ENCODE measurements around the gene OR2T33.
"Not testable (repeated sequence)": the region's sequence is repeated elsewhere in the genome, so short reads cannot be mapped to it uniquely, and the experiment has no call there.

OR2T33 gene

GRCh38 chr1:248277876-248278275 lies at the start of gene OR2T33:
TSS of gene OR2T33 (minus strand) at chr1:248277976. CDS start at chr1:248273814, 4,162 bp downstream.
- Histone ChIP-seq H3K4me1 (ENCODE audit: control insufficient read depth in 2 of 2, insufficient read depth in 2 of 2, low read length in 2 of 2) (no peaks in the 10 kb centered on the region), H3K4me3 (ENCODE audit: low read length in 2 of 2) (no peak within 1 kb of the TSS), H3K27ac (ENCODE audit: low read depth in 2 of 2, low read length in 2 of 2) (no peak within 1 kb of the TSS), H3K36me3 (ENCODE audit: control insufficient read depth in 2 of 2, insufficient read depth in 2 of 2, low read length in 2 of 2) (no peaks in the 10 kb centered on the region), H3K27me3 (ENCODE audit: control insufficient read depth in 2 of 2, insufficient read depth in 2 of 2, low read length in 2 of 2) (no peaks in the 10 kb centered on the region), H3K9me3 (ENCODE audit: control insufficient read depth in 2 of 2, low read length in 2 of 2) (no peaks in the 10 kb centered on the region), H3K9ac (ENCODE audit: low read depth in 1 of 2, low read length in 2 of 2) (no peak within 1 kb of the TSS)

- no peak within 1 kb of the TSS for H3K9ac ChIP-seq (ENCODE audit: low read depth in 1 of 2, low read length in 2 of 2)
These were observed 46.7 kb upstream of the OR2T33 start, which contains the start of gene OR2M7 for GRCh38 chr1:248324468-248324867. TSS of gene OR2M7 (minus strand) at chr1:248324568. CDS start at chr1:248324568, 0 bp downstream.

GRCh38 chr1:248316796-248317195 lies 39.0 kb upstream of the OR2T33 start:
- Histone ChIP-seq H3K9me3 (ENCODE audit: control insufficient read depth in 2 of 2, low read length in 2 of 2) (no peaks in the 10 kb centered on the region), H3K4me3 (ENCODE audit: low read length in 2 of 2) (no peak overlapping the region), H3K36me3 (ENCODE audit: control insufficient read depth in 2 of 2, insufficient read depth in 2 of 2, low read length in 2 of 2) (no peaks in the 10 kb centered on the region), H3K9ac (ENCODE audit: low read depth in 1 of 2, low read length in 2 of 2) (no peak overlapping the region), H3K27me3 (ENCODE audit: control insufficient read depth in 2 of 2, insufficient read depth in 2 of 2, low read length in 2 of 2) (no peaks in the 10 kb centered on the region), H3K4me1 (ENCODE audit: control insufficient read depth in 2 of 2, insufficient read depth in 2 of 2, low read length in 2 of 2) (no peaks in the 10 kb centered on the region), H3K27ac (ENCODE audit: low read depth in 2 of 2, low read length in 2 of 2) (no peak overlapping the region)

More at GRCh38 chr1:248324468-248324867, 46.7 kb upstream of the OR2T33 start, which contains the start of gene OR2M7:
- Histone ChIP-seq H3K27ac (ENCODE audit: low read depth in 2 of 2, low read length in 2 of 2) (no peak within 1 kb of the TSS), H3K36me3 (ENCODE audit: control insufficient read depth in 2 of 2, insufficient read depth in 2 of 2, low read length in 2 of 2) (no peaks in the 10 kb centered on the region), H3K9me3 (ENCODE audit: control insufficient read depth in 2 of 2, low read length in 2 of 2) (no peaks in the 10 kb centered on the region), H3K4me1 (ENCODE audit: control insufficient read depth in 2 of 2, insufficient read depth in 2 of 2, low read length in 2 of 2) (no peaks in the 10 kb centered on the region), H3K27me3 (ENCODE audit: control insufficient read depth in 2 of 2, insufficient read depth in 2 of 2, low read length in 2 of 2) (no peaks in the 10 kb centered on the region), H3K4me3 (ENCODE audit: low read length in 2 of 2) (no peak within 1 kb of the TSS)

- H3K9me3 ChIP-seq (ENCODE audit: control insufficient read depth in 2 of 2, low read length in 2 of 2); H3K27me3 ChIP-seq (ENCODE audit: control insufficient read depth in 2 of 2, insufficient read depth in 2 of 2, low read length in 2 of 2); H3K36me3 ChIP-seq (ENCODE audit: control insufficient read depth in 2 of 2, insufficient read depth in 2 of 2, low read length in 2 of 2); H3K9ac ChIP-seq (ENCODE audit: low read depth in 1 of 2, low read length in 2 of 2); H3K27ac ChIP-seq (ENCODE audit: low read depth in 2 of 2, low read length in 2 of 2); H3K4me1 ChIP-seq (ENCODE audit: control insufficient read depth in 2 of 2, insufficient read depth in 2 of 2, low read length in 2 of 2); H3K4me3 ChIP-seq (ENCODE audit: low read length in 2 of 2): not testable (repeated sequence)
These were observed 29.0 kb upstream of the OR2T33 start for GRCh38 chr1:248306740-248307139.

GRCh38 chr1:248306103-248306502 lies 28.3 kb upstream of the OR2T33 start:
- no peaks in the 10 kb centered on the region for H3K27me3 ChIP-seq (ENCODE audit: control insufficient read depth in 2 of 2, insufficient read depth in 2 of 2, low read length in 2 of 2)
- no peak overlapping the region for H3K27ac ChIP-seq (ENCODE audit: low read depth in 2 of 2, low read length in 2 of 2)
- no peaks in the 10 kb centered on the region for H3K9me3 ChIP-seq (ENCODE audit: control insufficient read depth in 2 of 2, low read length in 2 of 2)
- no peak overlapping the region for H3K9ac ChIP-seq (ENCODE audit: low read depth in 1 of 2, low read length in 2 of 2)
- no peaks in the 10 kb centered on the region for H3K4me1 ChIP-seq (ENCODE audit: control insufficient read depth in 2 of 2, insufficient read depth in 2 of 2, low read length in 2 of 2)
- H3K36me3 ChIP-seq (ENCODE audit: control insufficient read depth in 2 of 2, insufficient read depth in 2 of 2, low read length in 2 of 2): no peaks in the 10 kb centered on the region
- H3K4me3 ChIP-seq (ENCODE audit: low read length in 2 of 2): no peak overlapping the region

GRCh38 chr1:248305672-248306071 lies 27.9 kb upstream of the OR2T33 start:
- H3K4me1 ChIP-seq (ENCODE audit: control insufficient read depth in 2 of 2, insufficient read depth in 2 of 2, low read length in 2 of 2); H3K27me3 ChIP-seq (ENCODE audit: control insufficient read depth in 2 of 2, insufficient read depth in 2 of 2, low read length in 2 of 2); H3K4me3 ChIP-seq (ENCODE audit: low read length in 2 of 2); H3K27ac ChIP-seq (ENCODE audit: low read depth in 2 of 2, low read length in 2 of 2); H3K36me3 ChIP-seq (ENCODE audit: control insufficient read depth in 2 of 2, insufficient read depth in 2 of 2, low read length in 2 of 2); H3K9me3 ChIP-seq (ENCODE audit: control insufficient read depth in 2 of 2, low read length in 2 of 2); H3K9ac ChIP-seq (ENCODE audit: low read depth in 1 of 2, low read length in 2 of 2): not testable (repeated sequence)

GRCh38 chr1:248303324-248303723 lies 25.5 kb upstream of the OR2T33 start, which contains the start of gene OR2T12:
TSS of gene OR2T12 (minus strand) at chr1:248303424. CDS start at chr1:248295578, 7,846 bp downstream.
- Histone ChIP-seq H3K9ac (ENCODE audit: low read depth in 1 of 2, low read length in 2 of 2) (no peak within 1 kb of the TSS), H3K9me3 (ENCODE audit: control insufficient read depth in 2 of 2, low read length in 2 of 2) (no peaks in the 10 kb centered on the region), H3K27ac (ENCODE audit: low read depth in 2 of 2, low read length in 2 of 2) (no peak within 1 kb of the TSS), H3K4me3 (ENCODE audit: low read length in 2 of 2) (no peak within 1 kb of the TSS), H3K4me1 (ENCODE audit: control insufficient read depth in 2 of 2, insufficient read depth in 2 of 2, low read length in 2 of 2) (no peaks in the 10 kb centered on the region), H3K27me3 (ENCODE audit: control insufficient read depth in 2 of 2, insufficient read depth in 2 of 2, low read length in 2 of 2) (no peaks in the 10 kb centered on the region), H3K36me3 (ENCODE audit: control insufficient read depth in 2 of 2, insufficient read depth in 2 of 2, low read length in 2 of 2) (no peaks in the 10 kb centered on the region)

GRCh38 chr1:248288391-248288790 lies 10.6 kb upstream of the OR2T33 start:
- Histone ChIP-seq H3K9me3 (ENCODE audit: control insufficient read depth in 2 of 2, low read length in 2 of 2) (peaks cover 0 to 2% of the 10 kb centered on the region in 2 donors), H3K27me3 (ENCODE audit: control insufficient read depth in 2 of 2, insufficient read depth in 2 of 2, low read length in 2 of 2) (no peaks in the 10 kb centered on the region), H3K4me1 (ENCODE audit: control insufficient read depth in 2 of 2, insufficient read depth in 2 of 2, low read length in 2 of 2) (no peaks in the 10 kb centered on the region), H3K27ac (ENCODE audit: low read depth in 2 of 2, low read length in 2 of 2) (no peak overlapping the region), H3K4me3 (ENCODE audit: low read length in 2 of 2) (no peak overlapping the region), H3K36me3 (ENCODE audit: control insufficient read depth in 2 of 2, insufficient read depth in 2 of 2, low read length in 2 of 2) (no peaks in the 10 kb centered on the region), H3K9ac (ENCODE audit: low read depth in 1 of 2, low read length in 2 of 2) (no peak overlapping the region)

- not testable (repeated sequence) for H3K4me1 ChIP-seq (ENCODE audit: control insufficient read depth in 2 of 2, insufficient read depth in 2 of 2, low read length in 2 of 2); H3K27ac ChIP-seq (ENCODE audit: low read depth in 2 of 2, low read length in 2 of 2); H3K4me3 ChIP-seq (ENCODE audit: low read length in 2 of 2); H3K36me3 ChIP-seq (ENCODE audit: control insufficient read depth in 2 of 2, insufficient read depth in 2 of 2, low read length in 2 of 2); H3K9ac ChIP-seq (ENCODE audit: low read depth in 1 of 2, low read length in 2 of 2); H3K9me3 ChIP-seq (ENCODE audit: control insufficient read depth in 2 of 2, low read length in 2 of 2); H3K27me3 ChIP-seq (ENCODE audit: control insufficient read depth in 2 of 2, insufficient read depth in 2 of 2, low read length in 2 of 2)
These were observed 4.6 kb downstream of the OR2T33 start for GRCh38 chr1:248273225-248273624.

- H3K4me1 ChIP-seq (ENCODE audit: control insufficient read depth in 2 of 2, insufficient read depth in 2 of 2, low read length in 2 of 2): no peaks in the 10 kb centered on the region
These were observed 9.6 kb downstream of the OR2T33 start for GRCh38 chr1:248268178-248268577.

GRCh38 chr1:248259309-248259708 lies 18.5 kb downstream of the OR2T33 start:
- H3K27me3 ChIP-seq (ENCODE audit: control insufficient read depth in 2 of 2, insufficient read depth in 2 of 2, low read length in 2 of 2); H3K9ac ChIP-seq (ENCODE audit: low read depth in 1 of 2, low read length in 2 of 2); H3K9me3 ChIP-seq (ENCODE audit: control insufficient read depth in 2 of 2, low read length in 2 of 2); H3K4me1 ChIP-seq (ENCODE audit: control insufficient read depth in 2 of 2, insufficient read depth in 2 of 2, low read length in 2 of 2); H3K27ac ChIP-seq (ENCODE audit: low read depth in 2 of 2, low read length in 2 of 2); H3K4me3 ChIP-seq (ENCODE audit: low read length in 2 of 2); H3K36me3 ChIP-seq (ENCODE audit: control insufficient read depth in 2 of 2, insufficient read depth in 2 of 2, low read length in 2 of 2): not testable (repeated sequence)

More at GRCh38 chr1:248268178-248268577, 9.6 kb downstream of the OR2T33 start:
- H3K36me3 ChIP-seq (ENCODE audit: control insufficient read depth in 2 of 2, insufficient read depth in 2 of 2, low read length in 2 of 2): no peaks in the 10 kb centered on the region
- no peak overlapping the region for H3K27ac ChIP-seq (ENCODE audit: low read depth in 2 of 2, low read length in 2 of 2)
- H3K9me3 ChIP-seq (ENCODE audit: control insufficient read depth in 2 of 2, low read length in 2 of 2): peaks cover 0 to 5% of the 10 kb centered on the region in 2 donors
- no peak overlapping the region for H3K4me3 ChIP-seq (ENCODE audit: low read length in 2 of 2)
- no peak overlapping the region for H3K9ac ChIP-seq (ENCODE audit: low read depth in 1 of 2, low read length in 2 of 2)
- H3K27me3 ChIP-seq (ENCODE audit: control insufficient read depth in 2 of 2, insufficient read depth in 2 of 2, low read length in 2 of 2): no peaks in the 10 kb centered on the region

Measured in mucosa of rectum (tissue), 2 donors.